Hematopoietic multipotent progenitor cell treated with erythropoietin and hydrocortisone succinate and interleukin-3 and kit ligand, for 17 days (in vitro differentiated cells): Measurements from ENCODE around the gene MRPL18.
A peak's percentile ranks its signal among the peaks of the same experiment; 100 is the strongest.
"Not testable (repeated sequence)": the region's sequence is repeated elsewhere in the genome, so short reads cannot be mapped to it uniquely, and the experiment has no call there.

ENCODE experiments used
- DNase-seq: peaks from one replicate; pipeline ENCODE4 v3.0.0-alpha.2; 2015; ENCODE audit warnings: low spot score

Gene MRPL18

GRCh38 chr6:159817951-159818739 lies 27.9 kb downstream of the MRPL18 start:
- no peak for DNase-seq

- no peak for DNase-seq
These were observed 28.8 kb downstream of the MRPL18 start for GRCh38 chr6:159819098-159819497.

GRCh38 chr6:159819932-159820640 lies 29.8 kb downstream of the MRPL18 start:
- no peak for DNase-seq

GRCh38 chr6:159821122-159821521 lies 30.9 kb downstream of the MRPL18 start:
- DNase-seq, result no peak

GRCh38 chr6:159821726-159822125 lies 31.5 kb downstream of the MRPL18 start:
- DNase-seq, result no peak

GRCh38 chr6:159823953-159824352 lies 33.7 kb downstream of the MRPL18 start:
- DNase-seq, result no peak

GRCh38 chr6:159824690-159825089 lies 34.4 kb downstream of the MRPL18 start:
- DNase-seq, result not testable (repeated sequence)

GRCh38 chr6:159826004-159826403 lies 35.7 kb downstream of the MRPL18 start:
- DNase-seq, result no peak

- DNase-seq, result no peak
These were observed 36.8 kb downstream of the MRPL18 start for GRCh38 chr6:159826968-159827647.

- no peak for DNase-seq
These were observed 37.8 kb downstream of the MRPL18 start for GRCh38 chr6:159828074-159828473.

GRCh38 chr6:159829526-159829925 lies 39.3 kb downstream of the MRPL18 start:
- no peak for DNase-seq

- DNase-seq, result no peak
These were observed 40.5 kb downstream of the MRPL18 start for GRCh38 chr6:159830501-159831372.

- no peak for DNase-seq
These were observed 41.1 kb downstream of the MRPL18 start for GRCh38 chr6:159831373-159831679.

GRCh38 chr6:159832946-159833345 lies 42.7 kb downstream of the MRPL18 start:
- DNase-seq, result no peak

- DNase-seq, result no peak
These were observed 43.3 kb downstream of the MRPL18 start for GRCh38 chr6:159833556-159833955.

- DNase-seq, result no peak
These were observed 43.8 kb downstream of the MRPL18 start for GRCh38 chr6:159833997-159834603.

- DNase-seq, result no peak
These were observed 46.6 kb downstream of the MRPL18 start for GRCh38 chr6:159836718-159837490.

- no peak for DNase-seq
These were observed 47.2 kb downstream of the MRPL18 start for GRCh38 chr6:159837511-159837910.

GRCh38 chr6:159838020-159838744 lies 47.9 kb downstream of the MRPL18 start:
- no peak for DNase-seq

GRCh38 chr6:159842035-159842434 lies 51.8 kb downstream of the MRPL18 start:
- peak; percentile 22 for DNase-seq
